Amniotic stem cell (primary cell): Measurements from ENCODE around the gene TMEM92.
"Not testable (repeated sequence)": the region's sequence is repeated elsewhere in the genome, so short reads cannot be mapped to it uniquely, and the experiment has no call there.

Experiments
- DNase-seq: peaks from one replicate; lab custom pipeline; 2025; lab: John Stamatoyannopoulos, UW

The TMEM92 gene

GRCh38 chr17:50276588-50277356, 2.5 kb downstream of the TMEM92 start:
- no peak for DNase-seq

- no peak for DNase-seq
Measured at GRCh38 chr17:50277357-50277754, 3.1 kb downstream of the TMEM92 start.

- DNase-seq = no peak
Measured at GRCh38 chr17:50278526-50279180, 4.4 kb downstream of the TMEM92 start.

- DNase-seq = no peak
Measured at GRCh38 chr17:50279181-50279526, 4.9 kb downstream of the TMEM92 start.

GRCh38 chr17:50279639-50280038, 5.4 kb downstream of the TMEM92 start:
- no peak for DNase-seq

DNA sequence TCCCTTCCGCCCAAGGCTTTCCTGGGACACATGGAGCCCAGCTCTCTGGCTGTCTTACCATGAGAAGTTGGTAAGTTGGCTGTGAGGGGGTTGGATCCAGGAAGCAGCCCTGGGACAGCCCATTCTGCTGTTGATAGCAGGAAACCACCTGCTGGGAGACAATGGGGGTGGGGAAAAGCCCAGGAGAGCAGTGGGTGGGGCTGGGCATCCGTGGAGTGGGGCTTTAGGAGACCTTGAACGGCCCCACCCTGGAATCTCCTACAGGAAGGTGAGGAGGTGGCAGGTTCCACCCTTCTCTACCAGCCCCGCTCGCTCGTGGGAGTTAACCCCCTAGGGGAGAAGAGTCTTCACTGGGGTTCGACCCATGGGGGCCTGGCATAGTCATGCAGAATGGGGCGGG, 5.8 kb downstream of the TMEM92 start:
- DNase-seq = no peak

GRCh38 chr17:50280801-50281441, 6.7 kb downstream of the TMEM92 start:
- DNase-seq = no peak

GRCh38 chr17:50281739-50282401, 7.6 kb downstream of the TMEM92 start:
- DNase-seq = no peak

DNA sequence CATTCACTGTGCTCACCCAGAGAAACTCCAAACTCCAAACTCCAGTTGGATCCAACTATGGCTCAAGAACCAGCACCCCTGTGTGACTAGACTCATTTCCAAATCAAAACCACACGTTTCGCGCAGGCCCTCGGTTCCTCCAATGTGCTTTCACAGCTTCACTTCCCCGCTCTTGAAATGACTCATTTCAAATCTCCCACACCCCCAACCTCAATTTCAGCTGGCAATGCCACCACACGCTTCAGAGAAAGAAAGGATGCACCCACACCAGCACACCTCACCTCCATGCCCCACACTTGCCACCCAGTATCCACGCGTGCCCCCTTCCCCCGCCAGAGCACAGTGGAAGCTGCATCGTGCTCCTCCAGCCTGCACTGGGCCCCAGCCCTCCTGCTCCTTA, 9.0 kb downstream of the TMEM92 start:
- no peak for DNase-seq

DNA sequence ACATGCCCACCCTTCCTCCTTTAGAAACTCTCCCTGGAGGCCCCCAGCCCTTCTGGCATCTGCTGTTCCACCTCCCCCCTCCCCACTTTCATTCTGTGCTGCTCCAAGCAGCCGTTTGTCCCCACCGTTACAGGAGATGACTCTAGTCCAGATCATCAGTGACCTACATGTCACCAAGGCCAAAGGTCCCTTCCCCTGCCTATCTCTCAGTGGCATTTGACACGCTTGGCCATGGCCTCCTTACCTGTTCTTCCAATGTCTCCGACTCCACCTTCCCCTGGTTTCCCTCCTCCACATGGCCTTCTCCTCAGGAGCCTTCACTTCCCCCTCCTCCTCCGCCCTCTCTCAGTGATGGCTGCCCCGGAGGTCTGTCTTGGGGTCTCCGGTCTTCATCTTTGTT, 9.4 kb downstream of the TMEM92 start:
- no peak for DNase-seq

DNA sequence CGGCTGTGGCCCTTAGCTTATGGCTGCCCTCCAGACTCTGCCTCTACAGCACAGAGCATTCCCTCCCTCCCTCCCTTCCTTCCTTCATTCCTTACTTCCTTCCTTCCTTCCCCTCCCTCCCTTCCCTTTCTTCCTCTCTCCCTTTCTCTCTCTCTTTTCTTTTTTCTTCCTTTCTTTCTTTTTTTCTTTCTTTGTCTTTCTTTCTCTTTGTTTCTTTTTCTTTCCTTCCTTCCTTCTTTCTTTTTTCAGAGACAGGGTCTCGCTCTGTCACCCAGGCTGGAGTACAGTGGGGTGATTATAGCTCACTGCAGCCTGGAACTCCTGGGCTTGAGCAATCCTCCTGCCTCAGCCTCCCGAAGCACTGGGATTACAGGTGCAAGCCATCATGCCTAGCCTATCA, 11.7 kb downstream of the TMEM92 start:
- no peak for DNase-seq

GRCh38 chr17:50287302-50287701, 13.0 kb downstream of the TMEM92 start:
- not testable (repeated sequence) for DNase-seq

DNA sequence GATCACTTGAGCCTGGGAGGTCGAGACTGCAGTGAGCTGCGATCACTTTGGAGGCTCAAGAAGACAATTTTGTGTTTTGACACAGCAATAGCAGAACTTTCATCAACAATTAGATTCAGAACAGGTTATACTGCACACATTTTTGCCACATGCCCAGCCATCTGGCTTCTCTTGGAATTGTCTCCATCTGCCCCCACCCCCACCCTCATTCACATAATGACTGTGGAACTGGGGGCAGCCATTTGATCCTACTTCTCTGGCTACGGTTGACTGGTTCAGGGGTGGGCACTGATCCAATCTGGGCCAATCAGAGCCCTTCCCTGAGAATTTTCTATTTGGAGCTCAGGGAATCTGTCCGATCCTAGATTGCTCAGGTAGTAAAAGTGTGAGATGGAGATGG, 14.0 kb downstream of the TMEM92 start:
- no peak for DNase-seq

- DNase-seq = no peak
Measured at GRCh38 chr17:50289278-50289677, 15.0 kb downstream of the TMEM92 start.

- DNase-seq = peak; percentile 85
Measured at GRCh38 chr17:50289991-50290702, 15.9 kb downstream of the TMEM92 start.

DNA sequence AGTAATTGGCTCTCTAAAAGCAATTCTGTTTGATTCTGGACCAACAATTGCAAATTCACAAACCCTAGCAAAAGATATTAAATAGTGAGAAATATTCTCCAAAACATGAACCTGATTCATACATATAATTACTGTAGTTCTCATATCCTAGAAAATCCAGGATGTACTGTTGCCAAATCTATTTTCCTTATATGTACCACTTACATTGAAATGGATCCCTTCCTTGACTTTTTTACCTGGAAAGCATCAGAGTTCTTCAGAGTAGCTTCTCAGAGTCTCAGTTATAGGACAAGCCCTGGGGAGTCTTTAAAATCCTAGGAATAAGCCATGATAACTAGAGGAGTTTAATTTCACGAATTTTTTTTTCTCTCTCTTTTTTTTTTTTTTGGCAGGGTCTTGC, 16.7 kb downstream of the TMEM92 start:
- DNase-seq = no peak

DNA sequence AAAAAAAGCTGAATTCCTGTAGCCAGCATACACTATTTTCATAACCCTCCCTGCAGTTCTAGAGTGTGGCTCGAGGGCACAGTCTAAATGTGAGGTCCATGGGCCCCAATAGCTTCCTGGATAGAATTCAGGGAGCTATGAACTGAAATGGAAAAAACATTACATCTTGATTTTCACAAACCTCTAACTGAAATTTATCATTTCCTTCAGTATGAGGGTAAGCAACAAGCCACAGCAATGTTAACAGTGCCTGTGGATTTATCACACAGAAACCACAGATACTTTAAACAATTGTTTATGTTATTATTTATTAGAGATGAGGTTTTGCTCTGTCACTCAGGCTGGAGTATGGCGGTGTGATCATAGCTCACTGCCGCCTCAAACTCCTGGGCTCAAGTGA, 18.2 kb downstream of the TMEM92 start:
- DNase-seq = no peak

- DNase-seq = no peak
Measured at GRCh38 chr17:50295021-50295420, 20.8 kb downstream of the TMEM92 start.

- no peak for DNase-seq
Measured at GRCh38 chr17:50297407-50297865, 23.2 kb downstream of the TMEM92 start.

DNA sequence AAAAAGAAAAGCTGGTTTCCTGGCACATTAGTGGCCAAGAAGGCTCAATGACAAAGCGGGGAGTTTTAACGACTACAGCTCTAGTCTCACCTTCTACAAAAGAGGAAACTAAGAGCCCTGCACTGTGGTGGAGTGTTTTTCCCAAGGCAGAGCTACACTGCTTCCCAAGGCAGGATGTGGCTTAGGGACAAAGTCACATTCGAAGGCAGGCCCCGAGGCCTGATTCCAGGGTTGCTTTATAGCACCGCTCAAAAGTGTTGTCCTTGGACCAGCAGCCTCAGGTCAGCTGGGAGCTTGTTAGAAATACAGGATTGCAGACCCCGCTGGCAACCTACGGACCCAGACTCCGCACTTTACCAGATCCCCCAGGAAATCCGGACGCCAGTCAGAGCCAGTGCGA, 23.8 kb downstream of the TMEM92 start:
- DNase-seq = no peak

- DNase-seq = no peak
Measured at GRCh38 chr17:50299776-50300175, 25.5 kb downstream of the TMEM92 start.

GRCh38 chr17:50300824-50301223, 26.6 kb downstream of the TMEM92 start:
- DNase-seq = not testable (repeated sequence)
